Measurements from ENCODE around the gene NRG2. TPM values are rescaled to one million over a fixed set of nuclear protein-coding genes. Genes with fewer than 3 reads are reported as not detected.

NRG2 gene
- total and polyA plus RNA-seq, 8 donors = 0.68 to 10.6 (median 7.5) TPM

GRCh38 chr5:140010798-140011197 is 32.3 kb downstream of the NRG2 start:
- no peak overlapping the region for H3K4me3 ChIP-seq
- no peaks in the 10 kb centered on the region for H3K9me3 ChIP-seq
- intact Hi-C loops (cut with DNase I) = no loop called here
- peaks cover 0 to 13% of the 10 kb centered on the region in 2 donors for H3K27me3 ChIP-seq
- no peak for DNase-seq
- no peak for ATAC-seq
- no peak overlapping the region for H3K27ac ChIP-seq
- no peak for TF ChIP-seq CTCF (IDR thresholded peaks at IDR 0.05)
- no peaks in the 10 kb centered on the region for H3K4me1 ChIP-seq
- no peaks in the 10 kb centered on the region for H3K36me3 ChIP-seq

- peaks cover 2 to 16% of the 10 kb centered on the region in 2 donors for H3K27me3 ChIP-seq
- DNase-seq (no peak), ATAC-seq (no peak)
- TF ChIP-seq CTCF (IDR thresholded peaks at IDR 0.05) = no peak
- H3K27ac ChIP-seq = no peak overlapping the region
- no peaks in the 10 kb centered on the region for H3K36me3 ChIP-seq
- H3K4me3 ChIP-seq = no peak overlapping the region
- no peaks in the 10 kb centered on the region for H3K9me3 ChIP-seq
- H3K4me1 ChIP-seq = no peaks in the 10 kb centered on the region
- intact Hi-C loops (cut with DNase I) = no loop called here
Measured at GRCh38 chr5:140007311-140007710, 35.8 kb downstream of the NRG2 start.

- H3K9me3 ChIP-seq = no peaks in the 10 kb centered on the region
- H3K4me1 ChIP-seq = no peaks in the 10 kb centered on the region
- intact Hi-C loops (cut with DNase I) = no loop called here
- no peak for TF ChIP-seq CTCF (IDR thresholded peaks at IDR 0.05)
- DNase-seq = no peak
- no peak overlapping the region for H3K27ac ChIP-seq
- no peaks in the 10 kb centered on the region for H3K36me3 ChIP-seq
- no peak overlapping the region for H3K4me3 ChIP-seq
- peaks cover 4 to 21% of the 10 kb centered on the region in 2 donors for H3K27me3 ChIP-seq
- ATAC-seq = no peak
Measured at GRCh38 chr5:140005145-140005591, 37.9 kb downstream of the NRG2 start.

GRCh38 chr5:140004174-140004573 is 38.9 kb downstream of the NRG2 start:
- Histone ChIP-seq H3K27ac (no peak overlapping the region), H3K36me3 (no peaks in the 10 kb centered on the region), H3K4me3 (no peak overlapping the region), H3K4me1 (no peaks in the 10 kb centered on the region), H3K27me3 (peaks cover 4 to 28% of the 10 kb centered on the region in 2 donors), H3K9me3 (no peaks in the 10 kb centered on the region)
- ATAC-seq (no peak), DNase-seq (no peak)
- TF ChIP-seq CTCF (IDR thresholded peaks at IDR 0.05) = no peak
- intact Hi-C loops (cut with DNase I) = no loop called here

- ATAC-seq = no peak
Measured at GRCh38 chr5:140003519-140003918, 39.6 kb downstream of the NRG2 start.

More at GRCh38 chr5:140003519-140003918, 39.6 kb downstream of the NRG2 start:
- intact Hi-C loops (cut with DNase I) = no loop called here
- TF ChIP-seq CTCF (IDR thresholded peaks at IDR 0.05) = no peak
- no peak overlapping the region for H3K4me3 ChIP-seq
- no peaks in the 10 kb centered on the region for H3K9me3 ChIP-seq
- peaks cover 4 to 31% of the 10 kb centered on the region in 2 donors for H3K27me3 ChIP-seq
- no peak for DNase-seq
- H3K4me1 ChIP-seq = no peaks in the 10 kb centered on the region
- H3K36me3 ChIP-seq = no peaks in the 10 kb centered on the region
- no peak overlapping the region for H3K27ac ChIP-seq
